ENCODE results near the gene ST3GAL4.

Gene ST3GAL4

GRCh38 chr11:126450198-126450597 is 94.7 kb downstream of the ST3GAL4 start:
- no peak for DNase-seq (ENCODE audit: low read depth in 2 of 2)

GRCh38 chr11:126450806-126451205 is 95.3 kb downstream of the ST3GAL4 start:
- DNase-seq (ENCODE audit: low read depth in 2 of 2), result no peak

DNA sequence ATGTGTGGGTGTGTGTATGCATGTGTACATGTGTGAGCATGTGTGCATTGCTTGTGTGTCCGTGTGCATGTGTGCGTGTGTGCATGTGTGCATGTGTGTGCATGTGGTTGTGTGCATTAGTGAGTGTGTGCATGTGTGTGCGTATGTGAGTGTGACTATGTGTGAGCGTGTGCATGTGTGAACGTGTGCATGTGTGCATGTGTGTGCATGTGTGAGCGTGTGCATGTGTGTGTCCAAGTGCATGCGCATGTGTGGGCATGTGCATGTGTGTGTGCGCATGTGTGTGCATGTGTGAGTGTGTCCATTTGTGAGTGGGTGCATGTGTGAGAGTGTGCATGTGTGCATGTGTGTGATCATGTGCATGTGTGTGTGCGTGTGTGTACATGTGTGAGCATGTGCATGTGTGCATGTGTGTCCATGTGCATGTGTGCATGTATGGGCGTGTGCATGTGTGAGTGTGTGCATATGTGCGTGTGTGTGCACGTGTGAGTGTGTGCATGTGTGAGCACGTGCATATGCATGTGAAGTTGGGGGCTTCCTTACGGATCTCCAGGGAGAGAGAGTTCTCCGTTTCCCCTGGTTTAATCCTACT is 95.8 kb downstream of the ST3GAL4 start:
- DNase-seq (ENCODE audit: low read depth in 2 of 2), result no peak

- DNase-seq (ENCODE audit: low read depth in 2 of 2), result no peak
Observed at GRCh38 chr11:126452241-126453101, 97.0 kb downstream of the ST3GAL4 start.

DNA sequence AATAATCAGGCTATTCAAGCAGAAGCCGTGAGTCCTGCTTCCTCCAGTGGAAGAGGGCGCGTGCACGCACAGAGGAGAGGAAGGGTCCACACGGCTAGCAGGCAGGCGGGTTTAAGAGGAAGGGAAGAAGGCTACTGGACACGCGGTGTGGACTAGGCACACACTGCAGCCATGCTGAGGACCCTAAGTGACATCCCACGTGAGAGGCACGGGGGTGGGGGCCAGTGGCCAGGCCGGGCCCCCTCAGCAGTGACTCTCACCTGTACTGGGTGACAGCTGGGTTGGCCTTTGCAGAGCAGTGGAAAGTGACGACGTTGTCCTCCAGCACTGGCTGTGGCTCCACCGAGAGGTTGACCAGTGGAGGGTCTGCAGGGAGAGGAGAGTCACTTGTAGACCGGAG is 100.6 kb downstream of the ST3GAL4 start:
- no peak for DNase-seq (ENCODE audit: low read depth in 2 of 2)

DNA sequence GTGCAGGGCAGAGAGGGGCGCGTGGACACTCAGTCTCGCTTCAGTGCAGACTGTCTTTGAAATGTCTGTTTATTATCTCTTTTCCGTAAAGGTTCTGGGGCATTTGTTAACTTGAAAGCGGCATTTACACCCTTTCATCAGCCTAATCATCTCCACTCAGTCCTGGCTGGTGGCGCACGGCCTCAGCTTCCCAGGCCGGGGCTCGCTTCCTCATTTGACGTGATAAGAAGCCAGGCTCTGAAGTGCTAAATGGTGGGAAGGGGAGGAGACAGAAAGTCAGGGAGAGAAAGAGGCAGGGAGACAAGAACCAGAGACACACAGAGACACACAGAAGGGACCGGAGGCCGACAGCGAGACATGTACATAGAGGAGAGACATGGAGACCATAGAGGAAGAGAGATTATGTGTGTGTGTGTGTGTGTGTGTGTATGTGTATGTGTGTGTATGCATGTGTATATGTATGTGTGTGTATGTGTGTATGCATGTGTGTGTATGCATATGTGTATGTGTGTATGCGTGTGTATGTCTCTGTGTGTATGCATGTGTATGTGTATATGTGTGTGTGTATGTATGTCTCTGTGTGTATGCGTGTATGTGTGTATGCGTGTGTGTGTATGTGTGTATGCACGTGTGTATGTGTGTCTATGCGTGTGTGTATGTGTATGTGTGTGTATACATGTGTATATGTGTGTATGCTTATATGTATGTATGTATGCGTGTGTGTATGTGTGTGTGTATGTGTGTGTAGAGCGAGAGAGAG is 101.5 kb downstream of the ST3GAL4 start:
- DNase-seq (ENCODE audit: low read depth in 2 of 2), result no peak

GRCh38 chr11:126457817-126458216 is 102.3 kb downstream of the ST3GAL4 start:
- DNase-seq (ENCODE audit: low read depth in 2 of 2), result no peak

- DNase-seq (ENCODE audit: low read depth in 2 of 2), result no peak
Observed at GRCh38 chr11:126459691-126460281, 104.3 kb downstream of the ST3GAL4 start.

- no peak for DNase-seq (ENCODE audit: low read depth in 2 of 2)
Observed at GRCh38 chr11:126460417-126461095, 105.1 kb downstream of the ST3GAL4 start.

- DNase-seq (ENCODE audit: low read depth in 2 of 2), result no peak
Observed at GRCh38 chr11:126461096-126461440, 105.6 kb downstream of the ST3GAL4 start.

- DNase-seq (ENCODE audit: low read depth in 2 of 2), result no peak
Observed at GRCh38 chr11:126461996-126462395, 106.5 kb downstream of the ST3GAL4 start.

GRCh38 chr11:126462422-126462821 is 106.9 kb downstream of the ST3GAL4 start:
- DNase-seq (ENCODE audit: low read depth in 2 of 2), result no peak

All from stimulated activated CD8-positive, alpha-beta memory T cell treated with anti-CD3 and anti-CD28 coated beads, Interleukin-7, amount 100 ng/mL, for 4 hours (primary cell).